ENCODE data around the gene TSC22D3.
"Not testable (repeated sequence)": the region's sequence is repeated elsewhere in the genome, so short reads cannot be mapped to it uniquely, and the experiment has no call there.

The TSC22D3 gene

DNA sequence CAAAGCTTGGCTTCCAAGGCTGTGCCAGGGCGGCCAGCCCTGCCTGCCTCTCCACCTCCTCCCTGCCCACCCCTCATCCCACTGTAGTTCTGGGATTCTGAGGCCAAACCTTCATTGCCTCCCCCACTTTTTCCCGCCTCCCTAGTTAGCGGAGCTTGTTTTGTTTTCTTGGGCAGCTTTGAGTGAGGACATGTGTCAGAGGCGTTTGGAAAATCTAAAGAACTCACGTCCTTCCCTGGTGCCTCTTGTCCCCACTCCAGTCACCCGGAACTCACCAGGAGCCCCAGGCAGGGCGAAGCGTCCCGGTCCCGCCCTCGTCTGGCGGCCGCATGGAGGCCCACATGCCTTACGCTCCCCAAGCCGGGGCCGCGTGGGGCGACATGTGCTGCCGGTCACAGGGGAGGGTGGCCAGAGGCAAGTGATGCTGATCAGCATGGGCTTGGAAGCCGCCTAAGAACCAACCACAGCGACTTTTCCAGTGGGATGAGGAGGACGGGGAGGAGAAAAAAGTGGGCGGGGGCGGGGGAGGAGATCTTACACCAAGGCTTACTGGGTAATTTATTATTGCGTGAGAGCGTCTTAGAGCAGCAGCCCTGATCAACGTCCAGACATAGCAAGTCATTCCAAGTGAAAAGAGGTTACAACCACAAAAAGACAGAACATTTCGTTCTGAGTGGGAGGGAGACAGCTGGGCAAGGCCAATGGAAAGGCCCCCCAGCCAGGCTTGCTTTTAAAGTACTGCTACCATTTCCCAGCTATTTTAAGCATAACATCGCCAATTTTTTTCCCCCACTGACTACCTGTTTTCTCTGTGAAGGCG is 98.8 kb downstream of the TSC22D3 start:
- DNase-seq, result peak; percentile 69 to 75

DNA sequence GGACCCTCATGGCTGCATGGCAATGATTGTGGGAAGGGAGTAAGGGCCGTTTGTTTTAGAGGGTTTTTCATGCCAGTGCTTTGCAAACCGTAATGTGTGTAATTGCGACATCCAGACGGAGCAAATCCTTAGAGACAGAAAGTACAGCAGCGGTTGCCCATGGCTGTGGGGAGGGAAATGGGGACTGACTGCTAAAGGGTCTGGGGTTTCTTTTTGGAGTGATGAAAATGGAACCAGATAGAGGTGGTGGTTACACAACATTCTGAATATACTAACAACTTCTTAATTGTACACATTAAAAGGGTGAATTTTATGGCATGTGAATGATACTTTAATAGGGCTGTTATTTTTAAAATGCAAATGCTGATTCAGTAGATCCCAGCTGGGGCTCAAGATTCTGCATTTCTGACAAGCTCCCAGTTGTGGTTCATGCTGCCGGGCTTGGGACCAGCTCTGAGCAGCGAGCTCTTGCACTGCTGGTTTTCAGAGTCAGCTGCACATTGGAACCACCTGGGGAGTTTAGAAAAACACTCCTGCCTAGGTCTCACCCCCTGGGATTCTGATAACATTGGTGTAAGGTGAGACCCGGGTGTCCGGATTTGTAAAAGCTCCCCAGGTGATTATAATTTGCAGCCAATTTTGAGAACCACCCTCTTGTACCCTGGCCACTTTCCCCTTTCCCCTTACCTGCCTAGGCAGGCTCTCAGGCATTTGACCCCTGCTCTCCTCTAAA is 99.6 kb downstream of the TSC22D3 start:
- DNase-seq, result peak in 1 of 2 experiments; percentile 35

DNA sequence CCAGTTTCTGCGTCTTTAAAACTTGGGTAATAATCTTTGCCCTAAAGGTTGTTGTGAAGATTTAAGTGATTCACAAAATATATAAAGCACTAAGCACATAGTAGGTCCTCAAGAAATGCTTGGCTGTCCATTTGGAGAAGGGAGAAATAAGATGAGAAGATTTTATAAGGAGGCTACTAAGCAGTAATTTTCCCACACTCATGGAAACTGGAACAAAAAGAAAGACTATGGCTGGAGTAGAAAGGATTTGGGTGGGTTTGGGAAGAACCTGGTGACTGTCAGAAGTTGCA is 100.3 kb downstream of the TSC22D3 start:
- DNase-seq, result no peak

DNA sequence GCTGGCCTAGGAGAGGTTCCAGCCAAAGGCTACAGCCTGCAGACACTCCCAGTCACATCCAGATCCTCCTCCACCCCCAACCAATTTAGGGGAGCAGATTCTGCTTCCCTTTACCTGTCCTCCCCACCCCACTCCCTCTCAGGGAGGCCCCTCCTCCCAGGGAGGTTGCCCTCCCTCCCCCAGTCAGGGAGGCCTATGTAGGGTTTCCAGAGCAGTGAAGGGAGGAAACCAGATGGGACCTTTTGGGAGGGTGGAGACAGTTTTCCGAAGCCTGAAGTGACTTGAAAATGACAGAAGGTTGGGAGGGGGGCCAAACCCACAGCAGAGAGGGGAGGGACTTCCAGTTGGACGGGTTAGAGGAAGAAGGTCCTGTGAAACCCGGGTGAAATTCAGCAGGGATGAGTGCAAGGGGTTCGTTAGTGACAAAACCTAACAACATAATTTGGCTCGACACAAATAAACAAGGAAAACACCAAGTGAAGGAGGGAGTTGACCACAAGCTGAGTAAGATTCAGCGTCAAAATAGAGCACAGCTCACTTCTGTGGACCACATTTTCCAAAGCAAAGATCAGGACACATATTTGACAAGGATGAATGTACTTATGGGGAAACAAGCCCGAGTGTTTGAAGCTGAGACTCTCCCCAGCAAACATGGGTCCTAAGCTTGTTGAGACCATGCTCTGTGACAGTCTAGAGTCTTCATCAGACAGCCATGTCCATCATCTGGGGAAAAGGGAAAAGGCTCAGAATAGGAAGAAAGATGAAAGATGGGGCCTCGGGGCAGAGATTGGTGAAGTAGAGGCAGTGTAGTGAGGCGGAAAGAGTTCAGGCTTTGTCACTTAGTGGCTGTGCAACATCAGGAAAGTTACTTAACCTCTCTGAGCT is 100.9 kb downstream of the TSC22D3 start:
- peak; percentile 27 to 60 for DNase-seq

DNA sequence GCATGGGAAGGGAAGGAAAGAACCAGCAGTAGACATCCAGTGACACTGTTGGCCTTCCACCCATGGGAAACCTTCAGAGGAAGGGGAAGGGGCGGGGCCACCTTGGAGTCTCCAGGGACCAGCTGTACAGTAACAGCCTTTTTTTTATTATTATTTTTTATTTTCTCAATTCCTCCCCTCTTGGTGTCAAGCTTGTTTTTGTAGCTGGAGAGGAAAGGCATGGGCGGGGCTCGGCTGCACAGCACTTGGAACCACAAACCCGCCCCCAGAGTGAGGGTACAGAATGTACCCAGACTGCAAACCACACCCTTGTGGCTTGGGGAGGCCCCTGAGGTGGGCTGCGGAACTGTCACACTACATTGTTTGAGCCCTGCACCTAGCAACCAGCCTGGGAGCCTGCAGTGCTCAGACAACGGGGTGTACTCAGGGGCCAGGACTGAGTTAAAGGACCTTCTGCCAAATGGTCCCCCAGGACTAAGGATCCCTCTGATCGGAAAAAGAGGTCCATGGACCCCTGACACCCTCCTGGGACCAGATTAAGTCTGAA is 101.6 kb downstream of the TSC22D3 start:
- DNase-seq, result peak; percentile 88 to 91

DNA sequence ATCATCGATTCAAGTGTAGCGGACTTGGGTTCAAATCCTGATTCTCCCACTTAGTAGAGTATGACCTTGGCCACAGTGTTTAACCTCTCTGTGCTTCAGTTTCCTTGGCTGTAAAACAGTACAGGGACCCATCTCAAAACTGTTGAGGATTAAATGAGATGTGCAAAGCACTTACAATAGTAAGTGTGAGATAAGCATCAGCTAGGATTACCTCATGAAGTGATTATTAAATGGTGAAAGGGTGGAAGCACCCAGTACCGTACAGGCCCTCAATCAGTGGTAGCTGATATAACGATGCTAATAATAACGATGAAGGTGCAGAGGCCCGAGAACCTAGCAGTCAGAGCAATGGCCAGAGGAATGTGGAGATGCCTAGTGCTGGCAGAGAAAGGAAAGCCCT is 102.2 kb downstream of the TSC22D3 start:
- no peak for DNase-seq

DNA sequence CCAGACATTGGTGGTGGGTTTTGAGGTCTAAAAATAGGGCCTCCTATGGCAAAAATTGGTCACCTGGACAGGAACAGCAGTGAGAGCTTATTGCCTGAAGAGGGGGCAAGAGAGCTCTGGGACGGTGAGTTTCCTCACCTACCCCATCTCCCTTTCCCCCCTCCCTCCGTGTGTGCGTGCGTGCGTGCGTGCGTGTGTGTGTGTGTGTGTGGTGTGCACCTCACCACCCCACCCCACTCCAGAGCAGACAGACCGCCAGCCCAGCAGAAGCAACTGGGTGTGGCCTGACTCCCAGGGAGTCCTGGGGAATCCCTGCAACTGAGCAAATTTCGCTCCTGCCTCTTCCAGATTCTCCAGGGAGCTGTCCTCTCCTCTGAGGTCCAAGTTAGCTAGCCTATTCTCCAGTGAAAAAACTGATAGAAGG is 102.6 kb downstream of the TSC22D3 start:
- DNase-seq, result peak; percentile 78 to 83

DNA sequence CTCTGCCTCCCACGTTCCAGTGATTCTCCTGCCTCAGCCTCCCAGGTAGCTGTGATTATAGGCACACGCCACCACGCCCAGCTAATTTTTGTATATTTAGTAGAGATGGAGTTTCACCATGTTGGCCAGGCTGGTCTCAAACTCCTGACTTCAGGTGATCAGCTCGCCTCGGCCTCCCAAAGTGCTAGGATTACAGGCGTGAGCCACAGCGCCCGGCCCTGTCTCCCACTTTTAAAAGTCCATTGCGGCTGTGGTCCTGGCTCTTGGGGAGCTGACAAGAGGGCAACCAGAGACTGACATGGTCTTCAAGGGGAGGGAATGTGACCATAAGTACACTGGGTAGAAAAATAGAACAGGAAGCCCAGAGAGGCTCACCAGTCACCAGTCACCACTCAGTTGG is 104.3 kb downstream of the TSC22D3 start:
- DNase-seq, result not testable (repeated sequence)

DNA sequence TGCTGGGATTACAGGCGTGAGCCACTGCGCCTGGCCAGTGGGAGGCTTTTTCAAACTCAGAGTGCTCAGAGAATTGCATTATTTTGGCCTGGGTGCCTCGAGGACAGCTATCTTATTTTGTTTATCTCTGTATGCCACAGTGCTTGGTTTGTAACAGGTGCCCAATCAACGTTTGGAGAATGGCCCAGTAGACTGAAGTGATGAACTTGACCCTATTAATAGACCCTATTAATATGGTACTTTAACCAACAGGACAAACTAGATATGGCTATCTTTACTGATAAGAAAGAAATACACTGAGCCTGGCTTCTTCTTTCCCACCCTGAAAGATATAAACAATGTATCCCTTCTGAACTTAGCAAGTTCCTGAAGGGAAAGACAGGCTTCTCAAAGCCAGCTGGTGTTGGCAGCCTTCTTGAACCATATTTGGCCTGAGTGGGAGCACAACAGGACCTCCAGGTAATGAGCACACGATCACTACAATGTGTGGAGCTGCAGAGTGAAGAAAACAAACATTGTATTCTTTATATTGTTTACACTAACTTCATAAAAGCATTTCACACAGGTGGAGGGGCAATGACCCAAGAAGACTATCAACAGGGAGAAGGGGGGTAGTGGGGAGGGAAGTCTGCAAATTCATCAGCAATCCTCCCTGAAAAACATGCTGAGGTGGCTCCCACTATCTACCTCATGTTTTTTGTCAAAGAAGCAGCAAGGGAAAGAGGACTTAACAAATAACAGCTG is 105.5 kb downstream of the TSC22D3 start:
- DNase-seq, result no peak

DNA sequence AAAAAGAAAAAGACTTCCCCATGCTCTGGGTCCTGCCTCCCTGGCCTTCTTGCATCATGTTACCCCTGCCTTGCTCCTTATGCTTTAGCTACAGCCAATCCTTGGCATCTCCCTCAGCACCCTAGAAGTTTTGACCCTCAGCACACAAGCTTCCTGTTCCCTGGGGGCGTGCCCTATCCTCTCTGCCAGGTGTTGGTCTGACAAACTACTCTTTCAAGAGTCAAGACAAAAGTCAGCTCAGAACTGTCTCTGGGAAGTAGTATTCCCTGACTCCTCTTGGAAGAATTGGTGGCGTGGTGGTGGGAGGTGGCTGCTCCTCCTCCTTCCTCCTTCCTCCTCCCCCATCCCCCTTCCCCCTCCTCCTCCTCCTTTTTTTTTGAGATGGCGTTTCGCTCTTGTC is 106.3 kb downstream of the TSC22D3 start:
- DNase-seq, result no peak

DNA sequence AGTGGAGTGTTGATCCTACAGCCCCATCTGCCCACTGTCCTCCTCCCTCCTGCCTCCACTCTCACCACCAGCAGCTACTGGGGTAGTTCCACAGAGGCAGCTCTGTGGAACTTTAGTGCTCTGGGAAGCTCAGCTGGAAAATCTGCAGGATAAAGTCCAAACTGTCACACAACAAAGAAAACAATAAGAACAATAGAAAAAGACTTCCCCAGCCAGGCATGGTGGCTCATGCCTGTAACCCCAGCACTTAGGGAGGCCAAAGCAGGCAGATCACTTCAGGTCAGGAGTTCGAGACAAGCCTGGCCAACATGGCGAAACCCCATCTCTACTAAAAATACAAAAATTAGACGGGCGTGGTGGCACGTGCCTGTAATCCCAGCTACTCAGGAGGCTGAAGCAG is 106.9 kb downstream of the TSC22D3 start:
- DNase-seq, result not testable (repeated sequence)

DNA sequence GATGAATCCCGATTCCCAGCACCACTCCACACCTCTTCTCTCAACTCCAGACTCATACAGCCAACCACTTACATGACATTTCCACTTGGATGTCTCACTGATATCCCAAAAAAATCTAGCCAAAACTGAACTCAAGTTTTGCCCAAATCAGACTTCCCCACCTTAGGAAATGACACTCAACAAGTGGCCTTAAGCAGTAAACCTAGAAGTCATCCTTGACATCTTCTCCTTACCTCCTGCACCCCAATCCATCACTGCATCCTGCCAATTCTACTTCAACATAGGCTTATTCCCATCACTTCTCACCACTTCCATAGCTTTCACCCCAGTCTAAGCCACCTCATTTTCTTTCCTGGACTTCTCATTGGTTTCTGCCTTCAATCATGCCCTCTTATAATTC is 108.2 kb downstream of the TSC22D3 start:
- DNase-seq, result no peak

DNA sequence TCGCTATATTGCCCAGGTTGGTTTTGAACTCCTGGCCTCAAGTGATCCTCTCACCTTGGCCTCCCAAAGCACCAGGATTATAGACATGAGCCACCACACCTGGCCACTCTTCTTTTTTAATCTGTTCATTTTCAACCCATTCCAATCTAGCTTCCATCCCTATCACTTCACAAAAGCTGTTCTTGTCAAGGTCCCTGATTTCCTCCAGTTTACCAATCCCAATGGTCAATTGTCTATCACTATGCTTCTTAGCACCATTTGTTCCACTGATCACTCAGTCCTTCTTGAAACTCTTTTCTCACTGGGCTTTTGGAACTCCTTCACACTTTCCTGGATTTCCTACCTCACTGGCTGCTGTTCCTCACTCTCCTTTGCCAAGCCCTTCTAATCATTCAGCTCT is 108.7 kb downstream of the TSC22D3 start:
- DNase-seq, result no peak
